ENCODE data around the gene PLA2G1B.

DNA sequence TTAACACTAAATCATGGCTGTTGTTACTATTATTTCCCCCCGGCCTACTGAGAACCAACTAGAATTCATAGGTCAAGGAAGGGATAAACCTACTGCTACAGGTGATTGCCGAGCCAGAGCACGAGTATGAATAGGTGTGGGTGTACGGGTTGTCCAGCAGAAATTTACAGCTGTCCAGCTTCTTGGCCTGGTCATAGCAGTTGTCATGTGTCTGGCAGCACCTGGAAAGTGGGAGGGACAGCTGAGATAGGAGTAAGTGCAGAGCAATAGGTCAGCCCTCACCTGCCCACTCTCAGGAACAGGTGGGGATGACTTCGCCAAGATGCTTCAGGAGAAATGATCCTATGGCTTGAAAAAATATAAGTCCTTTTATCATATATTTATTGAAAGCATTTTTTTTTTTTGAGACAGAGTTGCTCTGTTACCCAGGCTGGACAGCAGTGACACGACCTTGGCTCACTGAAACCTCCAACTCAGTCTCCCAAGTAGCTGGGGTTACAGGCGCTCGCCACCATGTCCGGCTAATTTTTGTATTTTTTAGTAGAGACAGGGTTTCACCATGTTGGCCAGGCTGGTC is 2.6 kb downstream of the PLA2G1B start:
- TF ChIP-seq, protein P1, sequence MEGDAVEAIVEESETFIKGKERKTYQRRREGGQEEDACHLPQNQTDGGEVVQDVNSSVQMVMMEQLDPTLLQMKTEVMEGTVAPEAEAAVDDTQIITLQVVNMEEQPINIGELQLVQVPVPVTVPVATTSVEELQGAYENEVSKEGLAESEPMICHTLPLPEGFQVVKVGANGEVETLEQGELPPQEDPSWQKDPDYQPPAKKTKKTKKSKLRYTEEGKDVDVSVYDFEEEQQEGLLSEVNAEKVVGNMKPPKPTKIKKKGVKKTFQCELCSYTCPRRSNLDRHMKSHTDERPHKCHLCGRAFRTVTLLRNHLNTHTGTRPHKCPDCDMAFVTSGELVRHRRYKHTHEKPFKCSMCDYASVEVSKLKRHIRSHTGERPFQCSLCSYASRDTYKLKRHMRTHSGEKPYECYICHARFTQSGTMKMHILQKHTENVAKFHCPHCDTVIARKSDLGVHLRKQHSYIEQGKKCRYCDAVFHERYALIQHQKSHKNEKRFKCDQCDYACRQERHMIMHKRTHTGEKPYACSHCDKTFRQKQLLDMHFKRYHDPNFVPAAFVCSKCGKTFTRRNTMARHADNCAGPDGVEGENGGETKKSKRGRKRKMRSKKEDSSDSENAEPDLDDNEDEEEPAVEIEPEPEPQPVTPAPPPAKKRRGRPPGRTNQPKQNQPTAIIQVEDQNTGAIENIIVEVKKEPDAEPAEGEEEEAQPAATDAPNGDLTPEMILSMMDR (conservative IDR thresholded peaks at IDR 0.05; ENCODE audit: low read length): no peak
- TF ChIP-seq EZH2phosphoT487 (IDR thresholded peaks at IDR 0.05; ENCODE audit: borderline replicate concordance): no peak

All from Loucy (cell line).